ENCODE measurements around the gene GNB1L. TPM values are rescaled to one million over a fixed set of nuclear protein-coding genes. Genes with fewer than 3 reads are reported as not detected.

GNB1L gene
- total and polyA plus RNA-seq, 4 donors: 3.2 to 10.3 (median 5.3) TPM

DNA sequence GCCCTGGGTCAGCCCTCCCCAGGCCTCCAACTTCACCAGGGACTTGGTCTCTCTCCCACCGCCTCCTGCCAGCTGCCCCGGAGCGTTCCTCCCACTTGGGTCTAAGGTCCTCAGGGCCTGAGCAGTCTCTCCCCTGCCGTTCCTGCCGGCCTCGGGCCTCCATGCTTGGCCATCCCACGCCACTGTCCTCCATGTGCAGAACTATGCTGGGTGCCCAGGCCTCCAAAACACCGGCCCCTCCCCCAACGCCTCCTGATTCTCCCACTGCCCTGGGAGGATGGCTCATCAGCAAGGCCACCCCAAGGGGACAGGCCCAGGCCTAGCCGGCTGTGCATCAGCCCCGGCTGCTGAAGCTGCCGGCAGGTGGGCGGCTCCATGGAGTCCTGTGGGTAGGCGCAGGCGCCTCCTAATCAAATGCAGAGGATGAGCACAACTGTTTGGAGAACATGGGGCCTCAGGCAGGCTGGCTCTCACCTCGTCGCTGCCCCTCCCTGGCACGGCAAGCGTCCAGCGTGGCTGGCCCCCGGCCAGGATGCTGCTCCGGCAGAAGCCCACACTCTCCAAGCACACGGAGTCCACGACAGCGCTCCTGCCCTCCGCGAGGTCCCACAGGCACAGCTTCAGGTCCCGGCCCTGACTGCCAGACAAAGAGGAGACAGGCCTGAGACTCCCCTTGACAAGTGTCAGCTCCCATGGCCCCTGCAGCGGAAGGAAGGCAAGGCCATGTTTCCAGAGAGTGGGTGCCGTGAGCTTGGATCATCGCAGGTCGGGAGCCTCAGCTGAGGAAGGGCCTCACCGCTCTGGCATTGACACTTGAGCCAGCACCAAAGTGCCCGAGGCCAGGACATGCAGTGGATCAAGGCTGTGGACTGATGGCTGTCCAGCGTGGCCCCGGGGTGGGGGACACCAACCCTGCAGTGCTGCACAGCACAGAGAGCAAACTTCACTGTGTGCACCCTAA, 42.6 kb downstream of the GNB1L start:
- Histone ChIP-seq H3K9me3 (ENCODE audit: control insufficient read depth, insufficient read depth, low read length) (no peaks in the 10 kb centered on the region), H3K27me3 (ENCODE audit: control insufficient read depth, insufficient read depth, low read length) (no peaks in the 10 kb centered on the region), H3K4me1 (ENCODE audit: control insufficient read depth, insufficient read depth, low read length) (peaks cover 26% of the 10 kb centered on the region), H3K36me3 (ENCODE audit: control insufficient read depth, insufficient read depth, low read length) (peaks cover 33% of the 10 kb centered on the region), H3K27ac (ENCODE audit: low read depth, low read length) (no peak overlapping the region), H3K4me3 (ENCODE audit: low read depth, low read length) (no peak overlapping the region)
- DNase-seq (ENCODE audit: low read depth in 4 of 6, low spot score in 6 of 6): peak in 2 of 6 donors; percentile 20 to 37
- WGBS (ENCODE audit: insufficient coverage): 66% methylated on average over 36 of the region's 36 CpGs

DNA sequence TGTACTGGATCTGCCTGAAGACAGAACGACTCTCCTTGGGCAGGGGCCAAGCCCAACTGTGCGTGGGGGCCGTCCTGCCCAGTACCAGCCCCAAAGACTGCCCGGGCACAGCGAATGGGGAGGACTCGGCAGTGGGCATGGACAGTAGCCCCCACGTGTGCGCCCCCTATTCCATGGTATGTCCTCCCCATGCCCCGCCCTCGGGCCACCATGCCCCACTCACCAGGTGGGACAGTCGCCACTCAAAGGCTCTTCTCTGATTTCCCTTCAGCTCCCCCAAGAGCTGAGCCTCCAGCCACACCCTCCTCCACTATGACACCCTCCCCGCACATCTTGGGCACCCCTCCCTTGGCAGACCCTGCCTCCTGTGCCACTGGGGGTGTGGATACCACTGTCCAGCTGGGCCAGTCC, 43.5 kb downstream of the GNB1L start:
- Histone ChIP-seq H3K36me3 (ENCODE audit: control insufficient read depth, insufficient read depth, low read length) (peaks cover 42% of the 10 kb centered on the region), H3K4me3 (ENCODE audit: low read depth, low read length) (no peak overlapping the region), H3K4me1 (ENCODE audit: control insufficient read depth, insufficient read depth, low read length) (peaks cover 26% of the 10 kb centered on the region), H3K9me3 (ENCODE audit: control insufficient read depth, insufficient read depth, low read length) (no peaks in the 10 kb centered on the region), H3K27ac (ENCODE audit: low read depth, low read length) (no peak overlapping the region), H3K27me3 (ENCODE audit: control insufficient read depth, insufficient read depth, low read length) (no peaks in the 10 kb centered on the region)
- no peak for DNase-seq (ENCODE audit: low read depth in 4 of 6, low spot score in 6 of 6)
- WGBS (ENCODE audit: insufficient coverage): 54% methylated on average over 11 of the region's 12 CpGs

DNA sequence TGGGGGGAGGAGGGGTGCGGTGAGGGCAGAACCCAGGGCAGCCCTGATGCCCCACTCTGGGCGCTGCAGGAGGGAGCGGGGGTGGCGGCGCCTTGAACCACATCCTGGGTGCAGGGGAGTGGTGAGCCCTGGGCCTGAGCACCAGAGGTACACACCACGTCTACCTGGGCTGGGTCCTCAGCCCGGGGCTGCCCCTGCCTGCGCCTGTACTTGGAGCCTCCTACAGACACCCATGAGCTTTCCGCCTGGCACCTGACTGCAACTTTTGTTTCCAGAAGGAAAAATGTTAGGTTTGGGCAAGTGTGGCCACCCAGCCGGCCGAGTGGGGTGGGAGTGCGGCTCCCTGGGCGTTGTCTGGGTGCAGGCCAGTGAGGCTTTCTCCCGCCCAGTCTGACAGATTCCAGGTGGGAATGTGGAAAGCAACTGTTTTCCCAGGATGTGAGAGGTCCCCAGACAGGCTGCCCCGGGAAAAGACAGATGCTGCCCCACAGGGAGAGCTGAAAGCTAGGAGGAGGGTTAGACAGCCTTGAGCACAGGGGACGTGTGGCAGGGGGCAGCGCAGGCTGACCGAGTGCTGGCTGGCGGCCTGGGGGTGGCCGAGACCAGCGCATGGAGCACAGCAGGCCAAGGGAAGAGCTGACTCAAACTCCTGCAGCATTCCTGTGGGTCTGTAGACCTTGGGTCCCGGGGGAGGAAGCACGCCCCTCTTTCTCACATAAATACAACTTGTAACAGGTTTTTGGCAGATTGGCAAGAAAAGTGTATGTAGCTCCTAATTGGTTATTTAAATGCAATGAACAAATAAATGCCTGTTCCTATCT, 44.1 kb downstream of the GNB1L start:
- Histone ChIP-seq H3K27me3 (ENCODE audit: control insufficient read depth, insufficient read depth, low read length) (no peaks in the 10 kb centered on the region), H3K9me3 (ENCODE audit: control insufficient read depth, insufficient read depth, low read length) (no peaks in the 10 kb centered on the region), H3K36me3 (ENCODE audit: control insufficient read depth, insufficient read depth, low read length) (peaks cover 45% of the 10 kb centered on the region), H3K27ac (ENCODE audit: low read depth, low read length) (no peak overlapping the region), H3K4me1 (ENCODE audit: control insufficient read depth, insufficient read depth, low read length) (peaks cover 26% of the 10 kb centered on the region), H3K4me3 (ENCODE audit: low read depth, low read length) (no peak overlapping the region)
- WGBS (ENCODE audit: insufficient coverage): 60% methylated on average over 16 of the region's 23 CpGs
- DNase-seq (ENCODE audit: low read depth in 4 of 6, low spot score in 6 of 6): peak in 3 of 6 donors; percentile 17 to 71 (median 65)

GRCh38 chr22:19809741-19810140, 44.9 kb downstream of the GNB1L start:
- Histone ChIP-seq H3K27ac (ENCODE audit: low read depth, low read length) (no peak overlapping the region), H3K27me3 (ENCODE audit: control insufficient read depth, insufficient read depth, low read length) (no peaks in the 10 kb centered on the region), H3K36me3 (ENCODE audit: control insufficient read depth, insufficient read depth, low read length) (peaks cover 48% of the 10 kb centered on the region), H3K9me3 (ENCODE audit: control insufficient read depth, insufficient read depth, low read length) (no peaks in the 10 kb centered on the region), H3K4me3 (ENCODE audit: low read depth, low read length) (no peak overlapping the region), H3K4me1 (ENCODE audit: control insufficient read depth, insufficient read depth, low read length) (peaks cover 26% of the 10 kb centered on the region)
- DNase-seq (ENCODE audit: low read depth in 4 of 6, low spot score in 6 of 6): no peak
- WGBS (ENCODE audit: insufficient coverage): 91% methylated on average over 3 of the region's 3 CpGs

- H3K4me1 ChIP-seq (ENCODE audit: control insufficient read depth, insufficient read depth, low read length): peaks cover 26% of the 10 kb centered on the region
- H3K27ac ChIP-seq (ENCODE audit: low read depth, low read length): no peak overlapping the region
- no peaks in the 10 kb centered on the region for H3K9me3 ChIP-seq (ENCODE audit: control insufficient read depth, insufficient read depth, low read length)
- H3K36me3 ChIP-seq (ENCODE audit: control insufficient read depth, insufficient read depth, low read length): peaks cover 51% of the 10 kb centered on the region
- H3K4me3 ChIP-seq (ENCODE audit: low read depth, low read length): no peak overlapping the region
- WGBS (ENCODE audit: insufficient coverage): 69% methylated on average over 8 of the region's 11 CpGs
- DNase-seq (ENCODE audit: low read depth in 4 of 6, low spot score in 6 of 6): peak in 1 of 6 donors; percentile 23
- H3K27me3 ChIP-seq (ENCODE audit: control insufficient read depth, insufficient read depth, low read length): no peaks in the 10 kb centered on the region
Measured at GRCh38 chr22:19808873-19809478, 45.7 kb downstream of the GNB1L start.

DNA sequence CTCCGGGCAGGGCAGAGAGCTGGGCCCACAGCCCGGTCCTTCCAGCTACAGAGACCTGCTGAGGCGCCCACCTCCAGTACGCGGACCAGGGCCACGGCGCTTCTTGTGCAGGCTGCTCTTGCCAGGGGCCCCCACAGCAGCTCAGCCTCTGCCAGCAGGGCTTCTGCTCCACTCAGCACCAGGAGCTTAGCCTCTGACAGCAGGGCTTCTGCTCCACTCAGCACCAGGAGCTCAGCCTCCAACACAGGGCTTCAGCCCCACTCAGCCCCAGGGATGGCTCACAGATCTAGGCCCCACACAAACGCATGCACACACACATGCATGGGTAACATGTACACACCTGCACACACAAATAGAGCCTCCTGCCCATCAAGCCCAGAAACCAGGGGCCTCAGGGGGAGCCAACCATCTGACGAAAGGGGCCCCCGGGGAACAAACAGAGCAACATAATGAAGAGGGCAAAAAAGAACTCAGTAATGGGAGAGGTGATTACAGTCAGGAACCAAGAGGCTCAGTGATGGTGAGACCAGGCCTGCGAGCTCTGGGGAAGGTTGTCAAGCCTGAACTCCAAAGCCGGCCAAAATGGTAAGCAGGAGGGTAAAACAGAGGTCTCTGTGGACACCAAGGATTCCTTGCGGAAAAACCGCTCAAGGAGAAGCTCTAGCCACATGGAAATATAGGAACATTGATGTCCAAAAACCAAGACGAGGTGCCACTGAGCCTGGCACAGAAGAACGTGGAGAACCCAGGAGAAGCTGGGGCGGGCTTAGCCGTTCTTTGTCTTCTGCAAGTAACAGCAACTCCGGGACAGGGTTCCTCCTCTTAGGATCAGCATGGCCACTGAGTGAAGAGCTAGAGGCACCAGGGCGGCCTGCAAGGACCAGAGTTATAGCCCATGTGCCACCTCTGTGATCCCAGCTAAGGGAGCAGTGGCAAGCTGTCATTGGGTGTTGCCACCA, 46.5 kb downstream of the GNB1L start:
- Histone ChIP-seq H3K4me1 (ENCODE audit: control insufficient read depth, insufficient read depth, low read length) (peaks cover 26% of the 10 kb centered on the region), H3K36me3 (ENCODE audit: control insufficient read depth, insufficient read depth, low read length) (peaks cover 59% of the 10 kb centered on the region), H3K9me3 (ENCODE audit: control insufficient read depth, insufficient read depth, low read length) (no peaks in the 10 kb centered on the region), H3K27me3 (ENCODE audit: control insufficient read depth, insufficient read depth, low read length) (no peaks in the 10 kb centered on the region), H3K27ac (ENCODE audit: low read depth, low read length) (no peak overlapping the region), H3K4me3 (ENCODE audit: low read depth, low read length) (no peak overlapping the region)
- WGBS (ENCODE audit: insufficient coverage): 97% methylated on average over 20 of the region's 20 CpGs
- DNase-seq (ENCODE audit: low read depth in 4 of 6, low spot score in 6 of 6): no peak

DNA sequence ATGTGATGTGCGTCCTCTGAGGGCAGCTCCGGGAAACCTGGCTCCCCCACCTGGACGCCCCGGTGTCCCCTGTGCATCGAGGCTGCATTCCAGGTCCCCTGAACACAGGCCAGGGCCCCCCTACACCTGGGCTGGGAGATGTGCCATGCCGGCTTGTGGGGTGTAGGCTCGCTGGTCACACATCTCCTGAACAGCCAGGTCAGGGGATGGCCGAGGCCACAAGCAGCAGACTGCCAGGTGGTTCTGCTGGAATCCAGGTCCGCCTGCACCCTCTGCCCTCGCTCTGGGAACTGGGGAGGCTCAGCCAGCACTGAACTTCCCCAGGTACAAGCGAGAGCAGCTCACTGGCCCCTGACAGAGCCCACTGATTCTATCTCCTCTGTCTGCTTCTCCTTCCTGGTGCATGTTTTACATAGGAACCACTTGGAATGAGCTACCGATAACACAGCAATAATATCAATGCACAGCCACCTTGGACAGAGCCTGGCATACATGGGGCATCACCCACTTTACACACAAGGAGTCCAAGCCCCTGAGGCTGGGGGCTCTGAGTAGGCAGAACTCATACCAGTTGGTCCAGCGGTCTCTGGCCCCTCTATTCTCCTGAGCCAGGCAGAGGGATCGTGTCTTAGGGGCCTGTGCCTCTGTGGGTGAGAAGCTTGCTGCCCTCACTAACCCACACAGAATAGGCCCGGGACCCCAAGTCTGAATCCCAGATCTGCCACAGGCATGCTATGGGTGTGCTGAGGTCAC, 47.3 kb downstream of the GNB1L start:
- no peak for DNase-seq (ENCODE audit: low read depth in 4 of 6, low spot score in 6 of 6)
- 95% methylated on average over 15 of the region's 15 CpGs for WGBS (ENCODE audit: insufficient coverage)
- no peaks in the 10 kb centered on the region for H3K9me3 ChIP-seq (ENCODE audit: control insufficient read depth, insufficient read depth, low read length)
- no peaks in the 10 kb centered on the region for H3K27me3 ChIP-seq (ENCODE audit: control insufficient read depth, insufficient read depth, low read length)
- peaks cover 65% of the 10 kb centered on the region for H3K36me3 ChIP-seq (ENCODE audit: control insufficient read depth, insufficient read depth, low read length)
- no peak overlapping the region for H3K4me3 ChIP-seq (ENCODE audit: low read depth, low read length)
- H3K27ac ChIP-seq (ENCODE audit: low read depth, low read length): no peak overlapping the region
- H3K4me1 ChIP-seq (ENCODE audit: control insufficient read depth, insufficient read depth, low read length): peaks cover 23% of the 10 kb centered on the region
